Skeletal muscle satellite cell (primary cell): Measurements from ENCODE around the gene ADPRHL1.
"Not testable (repeated sequence)": the region's sequence is repeated elsewhere in the genome, so short reads cannot be mapped to it uniquely, and the experiment has no call there.

Experiments used
- H3K27me3 ChIP-seq: 2 replicates; pipeline ENCODE4 v1.7.0; 2013; ENCODE audit warnings: low read length; ENCODE audit not compliant: control insufficient read depth, insufficient read depth
- H3K36me3 ChIP-seq: 2 replicates; pipeline ENCODE4 v1.7.0; 2013; ENCODE audit warnings: mild to moderate bottlenecking, control low read depth, low read length; ENCODE audit not compliant: insufficient read depth
- H3K4me1 ChIP-seq: 2 replicates; pipeline ENCODE4 v1.7.0; 2013; ENCODE audit warnings: low read length; ENCODE audit not compliant: control insufficient read depth, insufficient read depth
- H3K4me2 ChIP-seq: 2 replicates; pipeline ENCODE4 v1.7.0; 2013; ENCODE audit warnings: mild to moderate bottlenecking, low read length
- H3K4me3 ChIP-seq: 2 replicates; pipeline ENCODE4 v1.7.0; 2013; ENCODE audit warnings: low read length
- H3K9ac ChIP-seq: 2 replicates; pipeline ENCODE4 v1.7.0; 2013; ENCODE audit warnings: mild to moderate bottlenecking, low read depth, low read length, moderate library complexity
- H3K9me3 ChIP-seq: replicated peaks from 2 replicates; pipeline ENCODE4 v1.7.0; 2013; ENCODE audit warnings: mild to moderate bottlenecking, control low read depth, low read length

Gene ADPRHL1

GRCh38 chr13:113368353-113368752 is 84.9 kb downstream of the ADPRHL1 start:
- H3K4me1 ChIP-seq, H3K9ac ChIP-seq, H3K4me2 ChIP-seq, H3K9me3 ChIP-seq, H3K36me3 ChIP-seq, H3K4me3 ChIP-seq: not testable (repeated sequence)
- H3K27me3 ChIP-seq = peaks cover 11% of the 10 kb centered on the region

- H3K4me1 ChIP-seq = peaks cover 7% of the 10 kb centered on the region
- H3K27me3 ChIP-seq = peaks cover 14% of the 10 kb centered on the region
- H3K9me3 ChIP-seq = no peaks in the 10 kb centered on the region
- H3K4me2 ChIP-seq = no peak overlapping the region
- H3K4me3 ChIP-seq = no peak overlapping the region
- H3K36me3 ChIP-seq = no peaks in the 10 kb centered on the region
- H3K9ac ChIP-seq = no peak overlapping the region
These were observed 85.5 kb downstream of the ADPRHL1 start for GRCh38 chr13:113367771-113368170.

GRCh38 chr13:113367020-113367560 is 86.2 kb downstream of the ADPRHL1 start:
- Histone ChIP-seq H3K9ac (no peak overlapping the region), H3K4me1 (peaks cover 7% of the 10 kb centered on the region), H3K4me3 (no peak overlapping the region), H3K36me3 (no peaks in the 10 kb centered on the region), H3K27me3 (peaks cover 19% of the 10 kb centered on the region), H3K4me2 (no peak overlapping the region), H3K9me3 (no peaks in the 10 kb centered on the region)

GRCh38 chr13:113365971-113366588 is 87.2 kb downstream of the ADPRHL1 start:
- Histone ChIP-seq H3K4me3 (no peak overlapping the region), H3K4me1 (peaks cover 7% of the 10 kb centered on the region), H3K9ac (no peak overlapping the region), H3K4me2 (no peak overlapping the region), H3K9me3 (no peaks in the 10 kb centered on the region), H3K27me3 (peaks cover 19% of the 10 kb centered on the region), H3K36me3 (no peaks in the 10 kb centered on the region)

- no peak overlapping the region for H3K9ac ChIP-seq
- H3K4me3 ChIP-seq = no peak overlapping the region
- peaks cover 19% of the 10 kb centered on the region for H3K27me3 ChIP-seq
- no peaks in the 10 kb centered on the region for H3K36me3 ChIP-seq
- peaks cover 7% of the 10 kb centered on the region for H3K4me1 ChIP-seq
- H3K4me2 ChIP-seq = no peak overlapping the region
- no peaks in the 10 kb centered on the region for H3K9me3 ChIP-seq
These were observed 87.7 kb downstream of the ADPRHL1 start for GRCh38 chr13:113365583-113365970.

GRCh38 chr13:113364901-113365582 is 88.2 kb downstream of the ADPRHL1 start:
- Histone ChIP-seq H3K4me1 (peaks cover 7% of the 10 kb centered on the region), H3K36me3 (no peaks in the 10 kb centered on the region), H3K4me2 (peak overlapping the region; percentile 77), H3K9ac (peak overlapping the region; percentile 68), H3K4me3 (no peak overlapping the region), H3K27me3 (peaks cover 24% of the 10 kb centered on the region), H3K9me3 (no peaks in the 10 kb centered on the region)

GRCh38 chr13:113364311-113364889 is 88.9 kb downstream of the ADPRHL1 start:
- H3K27me3 ChIP-seq = peaks cover 26% of the 10 kb centered on the region
- H3K9ac ChIP-seq = peak overlapping the region; percentile 68
- H3K4me3 ChIP-seq = peak overlapping the region; percentile 52

GRCh38 chr13:113361406-113361805 is 91.9 kb downstream of the ADPRHL1 start:
- no peak overlapping the region for H3K4me2 ChIP-seq
- H3K4me3 ChIP-seq = no peak overlapping the region
- no peaks in the 10 kb centered on the region for H3K36me3 ChIP-seq
- H3K9me3 ChIP-seq = no peaks in the 10 kb centered on the region
- H3K27me3 ChIP-seq = peaks cover 29% of the 10 kb centered on the region
- no peak overlapping the region for H3K9ac ChIP-seq
- H3K4me1 ChIP-seq = peaks cover 13% of the 10 kb centered on the region

More at GRCh38 chr13:113364311-113364889, 88.9 kb downstream of the ADPRHL1 start:
- Histone ChIP-seq H3K36me3 (no peaks in the 10 kb centered on the region), H3K4me2 (peak overlapping the region; percentile 77), H3K4me1 (peaks cover 7% of the 10 kb centered on the region), H3K9me3 (no peaks in the 10 kb centered on the region)

- Histone ChIP-seq H3K27me3 (peaks cover 26% of the 10 kb centered on the region), H3K4me1 (peaks cover 13% of the 10 kb centered on the region), H3K9me3 (no peaks in the 10 kb centered on the region), H3K4me3 (no peak overlapping the region), H3K36me3 (no peaks in the 10 kb centered on the region), H3K9ac (no peak overlapping the region), H3K4me2 (no peak overlapping the region)
These were observed 92.8 kb downstream of the ADPRHL1 start for GRCh38 chr13:113360446-113360845.

GRCh38 chr13:113359571-113359970 is 93.7 kb downstream of the ADPRHL1 start:
- Histone ChIP-seq H3K9me3 (no peaks in the 10 kb centered on the region), H3K4me1 (peaks cover 10% of the 10 kb centered on the region), H3K9ac (no peak overlapping the region), H3K27me3 (peaks cover 22% of the 10 kb centered on the region), H3K4me3 (no peak overlapping the region), H3K4me2 (no peak overlapping the region), H3K36me3 (no peaks in the 10 kb centered on the region)

- no peak overlapping the region for H3K4me3 ChIP-seq
- peaks cover 10% of the 10 kb centered on the region for H3K4me1 ChIP-seq
- no peak overlapping the region for H3K4me2 ChIP-seq
- H3K36me3 ChIP-seq = no peaks in the 10 kb centered on the region
- H3K27me3 ChIP-seq = peaks cover 21% of the 10 kb centered on the region
- no peaks in the 10 kb centered on the region for H3K9me3 ChIP-seq
- no peak overlapping the region for H3K9ac ChIP-seq
These were observed 94.6 kb downstream of the ADPRHL1 start for GRCh38 chr13:113358653-113359190.
